ENCODE results near the gene TCF4.
A peak's percentile ranks its signal among the peaks of the same experiment; 100 is the strongest.

Gene TCF4

GRCh38 chr18:55588111-55588869 lies at the start of gene TCF4:
Gene TCF4 (minus strand): TSS chr18:55588192. CDS start chr18:55587116, 1,076 bp downstream.
- peak; percentile 91 for DNase-seq

GRCh38 chr18:55637204-55637603 lies 49.2 kb upstream of the TCF4 start:
- DNase-seq: no peak

GRCh38 chr18:55635439-55635838 lies 47.4 kb upstream of the TCF4 start:
- DNase-seq: no peak

GRCh38 chr18:55634545-55634944 lies 46.6 kb upstream of the TCF4 start:
- no peak for DNase-seq

- no peak for DNase-seq
Observed at GRCh38 chr18:55633032-55633431, 45.0 kb upstream of the TCF4 start.

- no peak for DNase-seq
Observed at GRCh38 chr18:55629133-55629532, 41.1 kb upstream of the TCF4 start.

GRCh38 chr18:55627007-55627406 lies 39.0 kb upstream of the TCF4 start:
- DNase-seq: no peak

GRCh38 chr18:55625901-55626300 lies 37.9 kb upstream of the TCF4 start:
- DNase-seq: no peak

GRCh38 chr18:55623626-55624025 lies 35.6 kb upstream of the TCF4 start:
- no peak for DNase-seq

- no peak for DNase-seq
Observed at GRCh38 chr18:55610506-55610905, 22.5 kb upstream of the TCF4 start.

- DNase-seq: no peak
Observed at GRCh38 chr18:55609160-55609825, 21.3 kb upstream of the TCF4 start.

GRCh38 chr18:55608497-55608896 lies 20.5 kb upstream of the TCF4 start:
- DNase-seq: no peak

- no peak for DNase-seq
Observed at GRCh38 chr18:55607773-55608172, 19.8 kb upstream of the TCF4 start.

- no peak for DNase-seq
Observed at GRCh38 chr18:55605733-55606338, 17.8 kb upstream of the TCF4 start.

- no peak for DNase-seq
Observed at GRCh38 chr18:55603775-55604174, 15.8 kb upstream of the TCF4 start.

- DNase-seq: no peak
Observed at GRCh38 chr18:55593888-55594287, 5.9 kb upstream of the TCF4 start.

GRCh38 chr18:55592572-55592971 lies 4.6 kb upstream of the TCF4 start:
- no peak for DNase-seq

GRCh38 chr18:55592106-55592505 lies 4.1 kb upstream of the TCF4 start:
- no peak for DNase-seq

GRCh38 chr18:55589625-55590291 lies 1.8 kb upstream of the TCF4 start:
- DNase-seq: peak; percentile 97

- no peak for DNase-seq
Observed at GRCh38 chr18:55588870-55589595, 1.0 kb upstream of the TCF4 start.

- DNase-seq: no peak
Observed at GRCh38 chr18:55587418-55588110, 428 bp downstream of the TCF4 start.

- peak; percentile 63 for DNase-seq
Observed at GRCh38 chr18:55585920-55586561, 2.0 kb downstream of the TCF4 start.
